Measurements from ENCODE around the gene CNOT4.

GRCh38 chr7:135333946-135334345 is 176.0 kb downstream of the CNOT4 start:
- no peak for TF ChIP-seq CTCF (IDR thresholded peaks at IDR 0.05)
- TF ChIP-seq POLR2A (IDR thresholded peaks at IDR 0.05) = no peak
